CD14-positive monocyte (primary cell): ENCODE measurements around the gene CNGB1. TPM values are rescaled to one million over a fixed set of nuclear protein-coding genes. Genes with fewer than 3 reads are reported as not detected.

ENCODE experiments used
- DNase-seq, 3 donors: peaks; one replicate each; pipeline ENCODE4 v3.0.0-alpha.2; 2011 to 2022
- H2AFZ ChIP-seq: 2 replicates; pipeline ENCODE4 v1.6.0; 2012; ENCODE audit warnings: mild to moderate bottlenecking, low read depth, low read length, inconsistent platforms; ENCODE audit not compliant: insufficient read depth, poor library complexity, severe bottlenecking
- H3K27ac ChIP-seq, 2 donors: 1 replicate in 1 of 2; 2 replicates in 1 of 2; pipeline ENCODE4 v1.5.1; 2012 to 2013; ENCODE audit warnings: low read length in 2 of 2, control low read depth in 1 of 2, inconsistent platforms in 1 of 2, low read depth in 1 of 2, mild to moderate bottlenecking in 1 of 2
- H3K27me3 ChIP-seq, 2 donors: one replicate each; pipeline versions ENCODE4 v1.6.0 to v1.6.1; 2011 to 2013; ENCODE audit warnings: low read length in 2 of 2; ENCODE audit not compliant: control insufficient read depth in 2 of 2, insufficient read depth in 2 of 2
- H3K36me3 ChIP-seq, 2 donors: replicated peaks in 1 of 2; 1 replicate in 1 of 2; 2 replicates in 1 of 2; pipeline versions ENCODE4 v1.5.1 to v1.6.1; 2012 to 2013; ENCODE audit warnings: low read length in 2 of 2, control low read depth in 1 of 2, inconsistent platforms in 1 of 2, mild to moderate bottlenecking in 1 of 2; ENCODE audit not compliant: insufficient read depth in 2 of 2, control insufficient read depth in 1 of 2
- H3K4me1 ChIP-seq, 2 donors: 1 replicate in 1 of 2; 2 replicates in 1 of 2; pipeline versions ENCODE4 v1.5.1 to v1.6.1; 2012 to 2013; ENCODE audit warnings: low read length in 2 of 2, control low read depth in 1 of 2, inconsistent platforms in 1 of 2, mild to moderate bottlenecking in 1 of 2, moderate library complexity in 1 of 2; ENCODE audit not compliant: insufficient read depth in 2 of 2, control insufficient read depth in 1 of 2
- H3K4me2 ChIP-seq: replicated peaks from 2 replicates; pipeline ENCODE3; 2012; ENCODE audit warnings: low read length, moderate library complexity, mild to moderate bottlenecking; ENCODE audit not compliant: poor library complexity, severe bottlenecking; ENCODE audit errors: extremely low read depth
- H3K4me3 ChIP-seq, 3 experiments: fragments of 200-600 bp in 1 of 3; sonication (generic) in 1 of 3; replicated peaks in 1 of 3; 1 replicate in 2 of 3; 2 replicates in 1 of 3; pipeline ENCODE4 v1.5.1; 2011 to 2013; ENCODE audit warnings: low read length in 3 of 3, mild to moderate bottlenecking in 3 of 3, control low read depth in 2 of 3, low read depth in 2 of 3, inconsistent platforms in 1 of 3, moderate library complexity in 1 of 3
- H3K79me2 ChIP-seq: 2 replicates; pipeline ENCODE4 v1.6.0; 2012; ENCODE audit warnings: mild to moderate bottlenecking, control low read depth, inconsistent platforms, low read length, moderate library complexity; ENCODE audit not compliant: insufficient read depth
- H3K9ac ChIP-seq: 2 replicates; pipeline ENCODE4 v1.6.0; 2017; ENCODE audit warnings: low read length, mild to moderate bottlenecking; ENCODE audit not compliant: insufficient read depth, poor library complexity, severe bottlenecking
- H3K9me3 ChIP-seq, 2 donors: replicated peaks in 1 of 2; 1 replicate in 1 of 2; 2 replicates in 1 of 2; pipeline versions ENCODE4 v1.5.1 to v1.6.1; 2012 to 2013; ENCODE audit warnings: low read length in 2 of 2, control low read depth in 1 of 2; ENCODE audit not compliant: control insufficient read depth in 1 of 2, insufficient read depth in 1 of 2
- H4K20me1 ChIP-seq: 2 replicates; pipeline ENCODE4 v1.6.0; 2012; ENCODE audit warnings: mild to moderate bottlenecking, low read length, control low read depth, moderate library complexity; ENCODE audit not compliant: insufficient read depth
- H3K27ac Mint-ChIP-seq, 7 donors: one replicate each; pipeline ENCODE4 v1.8.0; 2020; ENCODE audit warnings: mild to moderate bottlenecking in 7 of 7, mixed read lengths in 7 of 7, moderate library complexity in 6 of 7, inconsistent platforms in 2 of 7
- H3K27me3 Mint-ChIP-seq, 3 donors: one replicate each; pipeline ENCODE4 v1.8.0; 2021 to 2022; ENCODE audit warnings: low read depth in 3 of 3, mild to moderate bottlenecking in 3 of 3, mixed read lengths in 3 of 3, moderate library complexity in 3 of 3, inconsistent platforms in 1 of 3
- H3K36me3 Mint-ChIP-seq, 2 donors: one replicate each; pipeline ENCODE4 v1.8.0; 2020; ENCODE audit warnings: mixed read lengths in 2 of 2, inconsistent platforms in 1 of 2, mild to moderate bottlenecking in 1 of 2
- H3K4me1 Mint-ChIP-seq: one replicate; pipeline ENCODE4 v1.8.0; 2020; ENCODE audit warnings: mild to moderate bottlenecking, mixed read lengths
- H3K4me3 Mint-ChIP-seq, 2 donors: one replicate each; pipeline ENCODE4 v1.8.0; 2020; ENCODE audit warnings: mild to moderate bottlenecking in 2 of 2, mixed read lengths in 2 of 2, moderate library complexity in 1 of 2
- H3K9me3 Mint-ChIP-seq, 7 donors: one replicate each; pipeline ENCODE4 v1.8.0; 2020 to 2022; ENCODE audit warnings: mixed read lengths in 7 of 7, mild to moderate bottlenecking in 6 of 7, moderate library complexity in 6 of 7, inconsistent platforms in 2 of 7
- WGBS: methylation state at CpG from one replicate; pipeline ENCODE4 v1.1.5; 2013; ENCODE audit warnings: missing lambda C conversion rate; ENCODE audit not compliant: insufficient coverage; 5-methylcytosine and 5-hydroxymethylcytosine counted together
- intact Hi-C, 2 donors: fragments of 100-400 bp; cut with micrococcal nuclease; formaldehyde crosslinking; loops; one replicate each; pipeline versions ENCODE4 v1.15.0 to v1.15.1; 2023
- polyA plus RNA-seq, 3 donors: library from polyadenylated mRNA; depleted of rRNA in 1 of 3; unstranded in 2 of 3; stranded (reverse) in 1 of 3; fragments of 300-500 nt in 2 of 3; fragments of >200 nt in 1 of 3; fragmentation: Illumina TruSeq in 2 of 3; gene quantifications; 1 replicate in 2 of 3; 2 replicates in 1 of 3; pipeline ENCODE4 v1.2.3, GENCODE V29; 2012 to 2021
- TF ChIP-seq, protein P1 (sequence below): fragments of 200-600 bp; IDR thresholded peaks from one replicate; pipeline ENCODE4 v1.8.0; 2022; ENCODE audit warnings: antibody characterized with exemption, mild to moderate bottlenecking

CNGB1 gene
- polyA plus RNA-seq, 3 donors: not detected

DNA sequence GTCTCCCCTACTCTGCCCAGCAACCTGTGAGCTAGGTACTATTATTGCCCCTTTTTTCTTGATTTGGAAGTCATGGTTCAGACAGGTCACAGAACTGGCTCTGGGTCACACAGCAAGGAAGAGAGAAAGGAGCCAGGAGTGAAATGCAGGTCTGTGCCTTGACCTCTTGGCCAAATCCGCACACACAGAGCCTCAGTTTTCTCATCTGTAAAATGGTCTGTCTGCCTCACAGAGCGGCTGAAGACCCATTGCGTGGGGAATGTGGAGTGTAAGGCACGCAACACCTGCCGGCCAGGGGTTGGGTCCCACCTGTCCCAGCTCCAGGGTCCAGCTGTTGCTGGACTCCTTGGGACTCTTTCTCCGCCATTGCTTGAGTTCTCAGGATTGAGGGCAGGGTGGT lies 32.4 kb downstream of the CNGB1 start:
- peaks cover 3 to 9% (median 8%) of the 10 kb centered on the region in 3 donors for H3K27me3 Mint-ChIP-seq
- DNase-seq: no peak
- Histone ChIP-seq H3K27ac (no peak overlapping the region), H4K20me1 (no peaks in the 10 kb centered on the region), H3K36me3 (no peaks in the 10 kb centered on the region), H3K9me3 (no peaks in the 10 kb centered on the region), H3K4me2 (no peak overlapping the region), H2AFZ (no peak overlapping the region), H3K4me1 (peaks cover 0 to 8% of the 10 kb centered on the region in 2 donors), H3K9ac (no peak overlapping the region), H3K79me2 (no peaks in the 10 kb centered on the region), H3K4me3 (no peak overlapping the region), H3K27me3 (no peaks in the 10 kb centered on the region)
- no peak overlapping the region for H3K4me3 Mint-ChIP-seq
- TF ChIP-seq, protein P1, sequence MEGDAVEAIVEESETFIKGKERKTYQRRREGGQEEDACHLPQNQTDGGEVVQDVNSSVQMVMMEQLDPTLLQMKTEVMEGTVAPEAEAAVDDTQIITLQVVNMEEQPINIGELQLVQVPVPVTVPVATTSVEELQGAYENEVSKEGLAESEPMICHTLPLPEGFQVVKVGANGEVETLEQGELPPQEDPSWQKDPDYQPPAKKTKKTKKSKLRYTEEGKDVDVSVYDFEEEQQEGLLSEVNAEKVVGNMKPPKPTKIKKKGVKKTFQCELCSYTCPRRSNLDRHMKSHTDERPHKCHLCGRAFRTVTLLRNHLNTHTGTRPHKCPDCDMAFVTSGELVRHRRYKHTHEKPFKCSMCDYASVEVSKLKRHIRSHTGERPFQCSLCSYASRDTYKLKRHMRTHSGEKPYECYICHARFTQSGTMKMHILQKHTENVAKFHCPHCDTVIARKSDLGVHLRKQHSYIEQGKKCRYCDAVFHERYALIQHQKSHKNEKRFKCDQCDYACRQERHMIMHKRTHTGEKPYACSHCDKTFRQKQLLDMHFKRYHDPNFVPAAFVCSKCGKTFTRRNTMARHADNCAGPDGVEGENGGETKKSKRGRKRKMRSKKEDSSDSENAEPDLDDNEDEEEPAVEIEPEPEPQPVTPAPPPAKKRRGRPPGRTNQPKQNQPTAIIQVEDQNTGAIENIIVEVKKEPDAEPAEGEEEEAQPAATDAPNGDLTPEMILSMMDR: no peak
- intact Hi-C loops: no loop called here
- H3K4me1 Mint-ChIP-seq: peaks cover 12% of the 10 kb centered on the region
- 95% methylated on average over 6 of the region's 6 CpGs for WGBS
- no peak overlapping the region for H3K27ac Mint-ChIP-seq
- peaks cover 0 to 1% (median 0%) of the 10 kb centered on the region in 7 donors for H3K9me3 Mint-ChIP-seq
- H3K36me3 Mint-ChIP-seq: no peaks in the 10 kb centered on the region

DNA sequence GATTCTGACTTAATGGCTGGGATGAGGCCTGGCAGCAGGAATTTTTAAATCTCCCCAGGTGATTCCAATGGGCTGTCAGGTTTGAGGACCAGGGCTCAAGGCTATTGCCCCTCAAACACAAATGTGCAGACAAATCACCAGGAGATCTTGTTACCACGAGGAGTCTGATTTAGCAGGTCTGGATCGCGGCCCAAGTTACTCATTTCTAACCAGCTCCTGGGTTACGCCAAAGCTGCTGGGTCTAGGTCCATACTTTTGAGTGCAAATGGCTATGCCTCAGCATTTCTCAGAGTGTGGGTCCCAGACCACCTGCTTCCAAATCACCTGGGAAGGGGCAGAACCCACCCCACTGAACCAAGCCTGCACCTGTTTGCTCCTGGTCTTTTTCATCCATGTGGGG lies 33.1 kb downstream of the CNGB1 start:
- Histone ChIP-seq H3K4me3 (no peak overlapping the region), H3K79me2 (no peaks in the 10 kb centered on the region), H2AFZ (no peak overlapping the region), H3K4me2 (no peak overlapping the region), H3K9me3 (no peaks in the 10 kb centered on the region), H4K20me1 (no peaks in the 10 kb centered on the region), H3K4me1 (peaks cover 0 to 8% of the 10 kb centered on the region in 2 donors), H3K9ac (no peak overlapping the region), H3K36me3 (no peaks in the 10 kb centered on the region), H3K27ac (no peak overlapping the region), H3K27me3 (no peaks in the 10 kb centered on the region)
- intact Hi-C loops: no loop called here
- Mint-ChIP-seq H3K4me1 (peaks cover 8% of the 10 kb centered on the region), H3K4me3 (no peak overlapping the region), H3K36me3 (no peaks in the 10 kb centered on the region), H3K9me3 (peaks cover 0 to 1% (median 0%) of the 10 kb centered on the region in 7 donors), H3K27me3 (peaks cover 3 to 9% (median 8%) of the 10 kb centered on the region in 3 donors), H3K27ac (no peak overlapping the region)
- TF ChIP-seq, protein P1: no peak
- WGBS: 50% methylated on average over 1 of the region's 4 CpGs
- no peak for DNase-seq
